ENCODE measurements around the gene SPRR1A. TPM values are rescaled to one million over a fixed set of nuclear protein-coding genes. Genes with fewer than 3 reads are reported as not detected.

Gene SPRR1A
- total RNA-seq, 1 donor from 2014 or later: not detected

GRCh38 chr1:153032677-153033308 lies 48.9 kb downstream of the SPRR1A start:
- Mint-ChIP-seq H3K27ac (ENCODE audit: unreplicated experiment) (no peak overlapping the region), H3K4me1 (ENCODE audit: unreplicated experiment) (no peaks in the 10 kb centered on the region)
- TF ChIP-seq CTCF (IDR thresholded peaks at IDR 0.05; ENCODE audit: unreplicated experiment): no peak

DNA sequence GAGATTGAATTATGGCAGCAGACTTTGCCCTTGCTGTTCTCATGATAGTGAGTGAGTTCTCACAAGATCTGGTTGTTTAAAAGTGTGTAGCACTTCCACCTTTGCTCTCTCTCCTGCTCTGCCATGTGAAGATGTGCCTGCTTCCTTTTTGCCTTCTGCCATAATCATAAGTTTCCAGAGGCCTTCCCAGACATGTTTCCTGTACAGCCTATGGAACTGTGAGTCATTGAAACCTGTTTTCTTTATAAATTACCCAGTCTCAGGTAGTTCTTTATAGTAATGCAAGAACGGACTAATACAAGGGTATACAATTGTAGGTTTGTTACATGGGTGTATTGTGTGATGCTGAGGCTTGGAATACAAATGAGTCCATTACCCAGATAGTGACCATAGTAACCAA lies 51.3 kb downstream of the SPRR1A start:
- H3K9me3 Mint-ChIP-seq (ENCODE audit: unreplicated experiment): no peaks in the 10 kb centered on the region
- no peak for DNase-seq (ENCODE audit: low spot score)
- H3K4me1 Mint-ChIP-seq (ENCODE audit: unreplicated experiment): no peaks in the 10 kb centered on the region

More at GRCh38 chr1:153032677-153033308, 48.9 kb downstream of the SPRR1A start:
- no peaks in the 10 kb centered on the region for H3K27me3 Mint-ChIP-seq (ENCODE audit: unreplicated experiment)
- no peaks in the 10 kb centered on the region for H3K36me3 Mint-ChIP-seq (ENCODE audit: low read depth, unreplicated experiment)
- H3K4me3 Mint-ChIP-seq (ENCODE audit: unreplicated experiment): no peak overlapping the region
- H3K9me3 Mint-ChIP-seq (ENCODE audit: unreplicated experiment): no peaks in the 10 kb centered on the region
- peak; percentile 18 for DNase-seq (ENCODE audit: low spot score)

More for the DNA sequence above, 51.3 kb downstream of the SPRR1A start:
- no peaks in the 10 kb centered on the region for H3K27me3 Mint-ChIP-seq (ENCODE audit: unreplicated experiment)
- TF ChIP-seq CTCF (IDR thresholded peaks at IDR 0.05; ENCODE audit: unreplicated experiment): no peak
- H3K36me3 Mint-ChIP-seq (ENCODE audit: low read depth, unreplicated experiment): no peaks in the 10 kb centered on the region
- H3K27ac Mint-ChIP-seq (ENCODE audit: unreplicated experiment): no peak overlapping the region
- no peak overlapping the region for H3K4me3 Mint-ChIP-seq (ENCODE audit: unreplicated experiment)

Other genes with a start within 250 kb of the SPRR1A start
- not detected for gene KPRP, start 226.1 kb upstream of the SPRR1A start, total RNA-seq (ENCODE audit: unreplicated experiment)
- not detected for gene LCE1F, start 208.9 kb upstream of the SPRR1A start, total RNA-seq (ENCODE audit: unreplicated experiment)
- gene LCE1E, start 197.8 kb upstream of the SPRR1A start, total RNA-seq (ENCODE audit: unreplicated experiment): not detected
- gene LCE1D, start 187.4 kb upstream of the SPRR1A start, total RNA-seq (ENCODE audit: unreplicated experiment): not detected
- gene LCE1C, start 177.4 kb upstream of the SPRR1A start, total RNA-seq (ENCODE audit: unreplicated experiment): not detected
- not detected for gene LCE1B, start 172.1 kb upstream of the SPRR1A start, total RNA-seq (ENCODE audit: unreplicated experiment)
- gene LCE1A, start 156.6 kb upstream of the SPRR1A start, total RNA-seq (ENCODE audit: unreplicated experiment): not detected
- not detected for gene LCE6A, start 141.2 kb upstream of the SPRR1A start, total RNA-seq (ENCODE audit: unreplicated experiment)
- not detected for gene LCE7A, start 124.1 kb upstream of the SPRR1A start, total RNA-seq (ENCODE audit: unreplicated experiment)
- gene SMCP, start 105.8 kb upstream of the SPRR1A start, total RNA-seq (ENCODE audit: unreplicated experiment): not detected
- not detected for gene IVL, start 75.5 kb upstream of the SPRR1A start, total RNA-seq (ENCODE audit: unreplicated experiment)
- gene SPRR5, start 36.9 kb upstream of the SPRR1A start, total RNA-seq (ENCODE audit: unreplicated experiment): not detected
- not detected for gene SPRR4, start 13.4 kb upstream of the SPRR1A start, total RNA-seq (ENCODE audit: unreplicated experiment)
- gene SPRR3, start 17.7 kb downstream of the SPRR1A start, total RNA-seq (ENCODE audit: unreplicated experiment): not detected
- not detected for gene SPRR1B, start 47.1 kb downstream of the SPRR1A start, total RNA-seq (ENCODE audit: unreplicated experiment)
- not detected for gene SPRR2D, start 57.0 kb downstream of the SPRR1A start, total RNA-seq (ENCODE audit: unreplicated experiment)
- not detected for gene SPRR2A, start 73.4 kb downstream of the SPRR1A start, total RNA-seq (ENCODE audit: unreplicated experiment)
- not detected for gene SPRR2B, start 87.5 kb downstream of the SPRR1A start, total RNA-seq (ENCODE audit: unreplicated experiment)
- gene SPRR2E, start 110.4 kb downstream of the SPRR1A start, total RNA-seq (ENCODE audit: unreplicated experiment): not detected
- gene SPRR2F, start 129.4 kb downstream of the SPRR1A start, total RNA-seq (ENCODE audit: unreplicated experiment): not detected
- gene SPRR2G, start 166.8 kb downstream of the SPRR1A start, total RNA-seq (ENCODE audit: unreplicated experiment): not detected
- gene LELP1, start 219.3 kb downstream of the SPRR1A start, total RNA-seq (ENCODE audit: unreplicated experiment): not detected
- gene PRR9, start 233.5 kb downstream of the SPRR1A start, total RNA-seq (ENCODE audit: unreplicated experiment): not detected